H9 (cell line): ENCODE measurements around the gene LINC00305. TPM values are rescaled to one million over a fixed set of nuclear protein-coding genes. Genes with fewer than 3 reads are reported as not detected.

Experiments used
- DNase-seq: peaks from one replicate; pipeline ENCODE4 v3.0.0-alpha.2; 2017
- H2AFZ ChIP-seq: one replicate; pipeline ENCODE4 v1.6.1; 2013; ENCODE audit warnings: mild to moderate bottlenecking, low read length, control low read depth, moderate library complexity
- H2AK5ac ChIP-seq: 2 replicates; pipeline ENCODE4 v1.6.1; 2013; ENCODE audit warnings: low read length, control low read depth, mixed read lengths; ENCODE audit not compliant: insufficient read length
- H2BK120ac ChIP-seq: one replicate; pipeline ENCODE4 v1.6.1; 2013; ENCODE audit warnings: low read depth, mild to moderate bottlenecking, low read length, control low read depth, inconsistent platforms; ENCODE audit not compliant: poor library complexity, severe bottlenecking
- H2BK12ac ChIP-seq: 2 replicates; pipeline ENCODE4 v1.6.1; 2013; ENCODE audit warnings: low read length, control low read depth, mixed read lengths, low read depth; ENCODE audit not compliant: insufficient read length
- H2BK15ac ChIP-seq: 2 replicates; pipeline ENCODE4 v1.6.1; 2013; ENCODE audit warnings: low read depth, low read length, control low read depth
- H2BK20ac ChIP-seq: one replicate; pipeline ENCODE4 v1.6.1; 2013; ENCODE audit warnings: low read depth, mild to moderate bottlenecking, low read length, control low read depth, inconsistent platforms; ENCODE audit not compliant: poor library complexity, severe bottlenecking
- H2BK5ac ChIP-seq: 2 replicates; pipeline ENCODE4 v1.6.1; 2013; ENCODE audit warnings: low read length, control low read depth, mixed read lengths; ENCODE audit not compliant: insufficient read length
- H3K14ac ChIP-seq: 2 replicates; pipeline ENCODE4 v1.6.1; 2013; ENCODE audit warnings: low read length, control low read depth; ENCODE audit not compliant: insufficient read depth
- H3K18ac ChIP-seq: 2 replicates; pipeline ENCODE4 v1.6.1; 2013; ENCODE audit warnings: low read depth, mild to moderate bottlenecking, mixed read lengths, low read length, control low read depth; ENCODE audit not compliant: insufficient read length
- H3K23ac ChIP-seq: 2 replicates; pipeline ENCODE4 v1.6.1; 2013; ENCODE audit warnings: low read length, control low read depth, mixed read lengths, low read depth; ENCODE audit not compliant: insufficient read length
- H3K23me2 ChIP-seq: 2 replicates; pipeline ENCODE4 v1.6.1; 2013; ENCODE audit warnings: low read depth, mild to moderate bottlenecking, mixed read lengths, low read length, control low read depth; ENCODE audit not compliant: insufficient read length, poor library complexity, severe bottlenecking
- H3K27ac ChIP-seq: 2 replicates; pipeline ENCODE4 v1.5.1; 2013; ENCODE audit warnings: low read length, control low read depth, mixed read lengths, low read depth; ENCODE audit not compliant: insufficient read length
- H3K27me3 ChIP-seq: 2 replicates; pipeline ENCODE4 v1.6.1; 2013; ENCODE audit warnings: low read length, control low read depth, inconsistent platforms; ENCODE audit not compliant: insufficient read depth
- H3K4ac ChIP-seq: 2 replicates; pipeline ENCODE4 v1.6.1; 2013; ENCODE audit warnings: low read depth, mild to moderate bottlenecking, control low read depth, inconsistent platforms, low read length, moderate library complexity
- H3K4me1 ChIP-seq: 2 replicates; pipeline ENCODE4 v1.6.1; 2013; ENCODE audit warnings: low read length, control low read depth, inconsistent platforms; ENCODE audit not compliant: insufficient read depth
- H3K4me2 ChIP-seq: 2 replicates; pipeline ENCODE4 v1.6.1; 2013; ENCODE audit warnings: low read length, control low read depth, mixed read lengths; ENCODE audit not compliant: insufficient read length, insufficient read depth
- H3K56ac ChIP-seq: 2 replicates; pipeline ENCODE4 v1.6.1; 2013; ENCODE audit warnings: low read depth, mild to moderate bottlenecking, mixed read lengths, low read length, control low read depth; ENCODE audit not compliant: insufficient read length
- H3K79me1 ChIP-seq: 2 replicates; pipeline ENCODE4 v1.6.1; 2013; ENCODE audit warnings: low read depth, mild to moderate bottlenecking, moderate library complexity, low read length, control low read depth, inconsistent platforms; ENCODE audit not compliant: insufficient read depth, poor library complexity, severe bottlenecking
- H3K79me2 ChIP-seq: 2 replicates; pipeline ENCODE4 v1.6.1; 2013; ENCODE audit warnings: low read length, control low read depth, inconsistent platforms; ENCODE audit not compliant: insufficient read depth
- H3K9ac ChIP-seq: 2 replicates; pipeline ENCODE4 v1.6.1; 2013; ENCODE audit warnings: low read length, control low read depth, mixed read lengths; ENCODE audit not compliant: insufficient read length; ENCODE audit errors: extremely low read depth
- H3K9me3 ChIP-seq: one replicate; pipeline ENCODE4 v1.6.1; 2013; ENCODE audit warnings: low read depth, low read length, inconsistent platforms; ENCODE audit not compliant: control insufficient read depth
- H3T11ph ChIP-seq: one replicate; pipeline ENCODE4 v1.6.1; 2013; ENCODE audit warnings: mild to moderate bottlenecking, low read length, control low read depth, inconsistent platforms
- H4K20me1 ChIP-seq: one replicate; pipeline ENCODE4 v1.6.1; 2013; ENCODE audit not compliant: control insufficient read depth, insufficient read length, insufficient read depth
- H4K5ac ChIP-seq: 2 replicates; pipeline ENCODE4 v1.6.1; 2013; ENCODE audit warnings: low read depth, mild to moderate bottlenecking, mixed read lengths, low read length, control low read depth; ENCODE audit not compliant: insufficient read length
- H4K8ac ChIP-seq: replicated peaks from 2 replicates; pipeline ENCODE4 v1.6.1; 2013; ENCODE audit warnings: low read length, control low read depth, mixed read lengths, low read depth; ENCODE audit not compliant: insufficient read length
- H4K91ac ChIP-seq: 2 replicates; pipeline ENCODE4 v1.6.1; 2013; ENCODE audit warnings: low read depth, mild to moderate bottlenecking, moderate library complexity, mixed read lengths, low read length, control low read depth; ENCODE audit not compliant: insufficient read length
- H3K27ac Mint-ChIP-seq, 3 experiments: 2 replicates in 2 of 3; 3 replicates in 1 of 3; pipeline ENCODE4 v1.8.0; 2020 to 2021; ENCODE audit warnings: mixed read lengths in 3 of 3, mild to moderate bottlenecking in 1 of 3, moderate library complexity in 1 of 3
- H3K27me3 Mint-ChIP-seq: 2 replicates; pipeline ENCODE4 v1.8.0; 2021; ENCODE audit warnings: low read depth, mild to moderate bottlenecking, moderate library complexity, mixed read lengths
- H3K36me3 Mint-ChIP-seq, 3 experiments: 2 replicates in 2 of 3; 3 replicates in 1 of 3; pipeline ENCODE4 v1.8.0; 2020 to 2021; ENCODE audit warnings: low read depth in 3 of 3, mixed read lengths in 3 of 3; ENCODE audit not compliant: insufficient read depth in 1 of 3
- H3K4me1 Mint-ChIP-seq, 2 experiments: 2 replicates each; pipeline ENCODE4 v1.8.0; 2020; ENCODE audit warnings: mixed read lengths in 2 of 2
- H3K4me3 Mint-ChIP-seq, 2 experiments: 2 replicates in 1 of 2; 3 replicates in 1 of 2; pipeline ENCODE4 v1.8.0; 2020 to 2021; ENCODE audit warnings: mild to moderate bottlenecking in 2 of 2, mixed read lengths in 2 of 2, moderate library complexity in 1 of 2
- H3K9me3 Mint-ChIP-seq, 2 experiments: 2 replicates in 1 of 2; 3 replicates in 1 of 2; pipeline ENCODE4 v1.8.0; 2020; ENCODE audit warnings: mild to moderate bottlenecking in 2 of 2, mixed read lengths in 2 of 2, moderate library complexity in 1 of 2
- WGBS: extraction: QIAGEN DNeasy Blood & Tissue Kit; methylation state at CpG from one replicate; pipeline ENCODE4 v1.1.7; 2013; ENCODE audit warnings: missing lambda C conversion rate, low lambda C conversion rate, mixed read lengths; ENCODE audit not compliant: insufficient read length; ENCODE audit errors: extremely low coverage; 5-methylcytosine and 5-hydroxymethylcytosine counted together
- total RNA-seq: library from RNA; stranded (reverse); gene quantifications from 2 replicates; pipeline ENCODE4 v1.2.1, GENCODE V29; 2021
- TF ChIP-seq, protein P1 (sequence below): fragments of 200-600 bp; sonication (generic); conservative IDR thresholded peaks from 3 replicates; pipeline ENCODE4 v1.8.0; 2021; ENCODE audit warnings: antibody characterized with exemption, mild to moderate bottlenecking

The LINC00305 gene
- total RNA-seq, 1 experiment from 2014 or later, result not detected

GRCh38 chr18:64179556-64180080 lies 30.7 kb upstream of the LINC00305 start:
- peaks cover 0 to 3% of the 10 kb centered on the region in 2 experiments; a peak in 2 of 5 replicates for H3K9me3 Mint-ChIP-seq
- H3K79me2 ChIP-seq, result no peaks in the 10 kb centered on the region
- no peak overlapping the region for H2BK12ac ChIP-seq
- H3K4me2 ChIP-seq, result no peak overlapping the region
- H2BK15ac ChIP-seq, result no peak overlapping the region
- no peak overlapping the region for H4K5ac ChIP-seq
- H3K36me3 Mint-ChIP-seq, result peaks cover 0 to 8% (median 7%) of the 10 kb centered on the region in 3 experiments; a peak in 5 of 7 replicates
- H2AK5ac ChIP-seq, result no peak overlapping the region
- H3K4me3 Mint-ChIP-seq, result no peak overlapping the region
- WGBS, result no CpG with 5 or more reads among the region's 5 CpGs
- H3K9me3 ChIP-seq, result no peaks in the 10 kb centered on the region
- peaks cover 23 to 25% of the 10 kb centered on the region in 2 experiments for H3K4me1 Mint-ChIP-seq
- peaks cover 3% of the 10 kb centered on the region; the same call in 1 of the 2 replicates for H3K4me1 ChIP-seq
- H4K20me1 ChIP-seq, result no peaks in the 10 kb centered on the region
- H3K4ac ChIP-seq, result no peak overlapping the region
- peak overlapping the region; percentile 22 for H2AFZ ChIP-seq
- DNase-seq, result no peak
- no peaks in the 10 kb centered on the region for H3K79me1 ChIP-seq
- H4K91ac ChIP-seq, result no peak overlapping the region
- H3K56ac ChIP-seq, result no peak overlapping the region
- H2BK5ac ChIP-seq, result no peak overlapping the region
- no peak overlapping the region for H2BK20ac ChIP-seq
- no peak overlapping the region for H2BK120ac ChIP-seq
- no peak overlapping the region for H3K23ac ChIP-seq
- H3K14ac ChIP-seq, result no peak overlapping the region
- no peaks in the 10 kb centered on the region for H3K27me3 Mint-ChIP-seq
- no peak overlapping the region for H4K8ac ChIP-seq
- H3K27me3 ChIP-seq, result no peaks in the 10 kb centered on the region
- no peaks in the 10 kb centered on the region for H3K23me2 ChIP-seq
- H3K9ac ChIP-seq, result no peak overlapping the region
- H3K27ac Mint-ChIP-seq, result no peak overlapping the region
- no peak overlapping the region for H3K18ac ChIP-seq
- TF ChIP-seq, protein P1, sequence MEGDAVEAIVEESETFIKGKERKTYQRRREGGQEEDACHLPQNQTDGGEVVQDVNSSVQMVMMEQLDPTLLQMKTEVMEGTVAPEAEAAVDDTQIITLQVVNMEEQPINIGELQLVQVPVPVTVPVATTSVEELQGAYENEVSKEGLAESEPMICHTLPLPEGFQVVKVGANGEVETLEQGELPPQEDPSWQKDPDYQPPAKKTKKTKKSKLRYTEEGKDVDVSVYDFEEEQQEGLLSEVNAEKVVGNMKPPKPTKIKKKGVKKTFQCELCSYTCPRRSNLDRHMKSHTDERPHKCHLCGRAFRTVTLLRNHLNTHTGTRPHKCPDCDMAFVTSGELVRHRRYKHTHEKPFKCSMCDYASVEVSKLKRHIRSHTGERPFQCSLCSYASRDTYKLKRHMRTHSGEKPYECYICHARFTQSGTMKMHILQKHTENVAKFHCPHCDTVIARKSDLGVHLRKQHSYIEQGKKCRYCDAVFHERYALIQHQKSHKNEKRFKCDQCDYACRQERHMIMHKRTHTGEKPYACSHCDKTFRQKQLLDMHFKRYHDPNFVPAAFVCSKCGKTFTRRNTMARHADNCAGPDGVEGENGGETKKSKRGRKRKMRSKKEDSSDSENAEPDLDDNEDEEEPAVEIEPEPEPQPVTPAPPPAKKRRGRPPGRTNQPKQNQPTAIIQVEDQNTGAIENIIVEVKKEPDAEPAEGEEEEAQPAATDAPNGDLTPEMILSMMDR, result no peak
- no peak overlapping the region for H3T11ph ChIP-seq
- no peak overlapping the region for H3K27ac ChIP-seq
